GM21786 (cell line): ENCODE measurements around the gene FAM156A.
"Not testable (repeated sequence)": the region's sequence is repeated elsewhere in the genome, so short reads cannot be mapped to it uniquely, and the experiment has no call there.

ENCODE experiments used
- ATAC-seq: cut with Tn5 transposase; IDR thresholded peaks from one replicate; pipeline ENCODE4 v1.9.1; 2021; ENCODE audit not compliant: unreplicated experiment

Gene FAM156A

GRCh38 chrX:52905531-52905930 is 52.8 kb downstream of the FAM156A start:
- ATAC-seq: not testable (repeated sequence)
